ENCODE results near the gene JAM3.
"Not testable (repeated sequence)": the region's sequence is repeated elsewhere in the genome, so short reads cannot be mapped to it uniquely, and the experiment has no call there.

The JAM3 gene

DNA sequence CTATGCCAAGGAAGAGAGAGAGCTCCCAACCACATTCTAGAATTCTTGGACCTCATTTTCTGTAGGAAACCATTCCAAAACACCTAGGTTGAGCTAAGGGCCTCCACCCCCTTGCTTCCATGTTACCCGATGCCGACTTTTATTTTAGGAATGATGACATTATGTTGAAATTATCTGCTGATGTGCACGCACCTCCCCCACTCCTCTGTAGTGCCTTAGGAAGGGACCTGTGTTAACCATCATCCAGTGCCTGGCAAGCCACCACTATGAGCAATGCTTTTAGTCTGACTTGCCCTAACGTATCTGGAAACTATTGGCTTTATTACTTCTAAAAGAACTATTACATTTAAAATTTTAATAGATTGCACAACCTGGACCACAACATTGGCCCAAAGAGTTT lies 112.8 kb downstream of the JAM3 start:
- peak; percentile 60 for DNase-seq (ENCODE audit: low spot score)

DNA sequence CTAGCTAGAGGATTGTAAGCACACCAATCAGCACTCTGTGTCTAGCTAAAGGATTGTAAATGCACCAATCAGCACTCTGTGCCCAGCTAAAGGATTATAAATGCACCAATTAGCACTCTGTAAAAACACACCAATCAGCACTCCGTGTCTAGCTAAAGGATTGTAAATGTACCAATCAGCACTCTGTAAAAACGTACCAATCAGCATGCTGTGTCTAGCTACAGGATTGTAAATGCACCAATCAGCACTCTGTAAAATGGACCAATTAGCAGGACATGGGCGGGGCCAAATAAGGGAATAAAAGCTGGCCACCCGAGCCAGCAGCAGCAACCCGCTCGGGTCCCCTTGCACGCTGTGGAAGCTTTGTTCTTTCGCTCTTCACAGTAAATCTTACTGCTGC lies 119.2 kb downstream of the JAM3 start:
- not testable (repeated sequence) for DNase-seq (ENCODE audit: low spot score)

DNA sequence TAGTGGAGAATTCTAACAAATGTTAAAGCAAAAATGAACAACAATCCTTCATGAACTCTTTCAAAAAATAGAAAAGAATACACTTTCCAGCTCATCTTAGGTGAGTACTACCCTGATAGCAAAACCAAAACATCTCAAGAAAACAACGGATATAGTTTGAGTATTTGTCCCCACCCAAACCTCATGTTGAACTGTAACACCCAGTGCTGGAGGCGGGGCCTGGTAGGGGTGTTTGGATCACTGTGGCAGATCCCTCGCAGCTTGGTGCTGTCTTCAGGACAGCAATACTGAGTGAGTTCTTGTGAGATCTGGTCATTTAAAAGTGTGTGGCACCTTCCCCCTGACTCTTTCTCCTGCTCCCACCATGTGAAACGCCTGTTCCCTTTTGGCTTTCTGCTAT lies 127.9 kb downstream of the JAM3 start:
- DNase-seq (ENCODE audit: low spot score): no peak

DNA sequence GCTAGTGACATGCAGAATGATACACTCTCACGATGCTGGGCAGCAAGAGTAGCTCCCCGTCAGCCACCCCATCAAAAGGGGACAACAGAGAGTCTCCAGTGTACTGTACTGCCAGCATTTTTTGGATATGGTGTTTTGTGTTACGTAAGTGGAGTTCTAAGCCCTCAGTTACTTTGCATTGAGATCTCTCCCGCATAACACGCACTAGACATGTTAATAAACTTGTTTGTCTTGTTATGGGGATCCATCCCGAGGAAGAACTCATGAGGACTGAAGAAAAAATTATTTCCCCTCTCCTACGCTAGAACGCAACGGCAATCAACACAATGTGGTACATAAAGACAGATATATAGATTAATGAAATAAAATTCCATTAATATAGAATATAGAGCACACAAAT lies 130.7 kb downstream of the JAM3 start:
- DNase-seq (ENCODE audit: low spot score): no peak

DNA sequence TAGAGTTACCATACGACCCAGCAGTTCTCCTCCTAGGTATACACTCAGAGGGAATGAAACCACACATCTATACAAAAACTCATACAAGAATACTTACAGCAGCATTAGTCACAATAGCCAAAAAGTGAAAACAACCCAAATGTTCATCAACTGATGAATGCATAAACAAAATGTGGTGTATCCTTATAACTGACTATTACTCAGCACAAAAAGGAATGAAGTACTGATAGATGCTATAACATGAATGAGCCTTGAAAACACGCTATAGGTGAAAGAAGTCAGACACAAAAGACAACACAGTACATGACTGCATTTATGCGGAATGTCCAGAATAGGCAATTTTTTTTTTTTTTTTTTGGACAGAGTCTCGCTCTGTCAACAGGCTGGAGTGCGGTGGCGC lies 131.8 kb downstream of the JAM3 start:
- no peak for DNase-seq (ENCODE audit: low spot score)

Measured in AG20443 (cell line).